H1 (cell line): ENCODE results near the gene TK2. TPM values are rescaled to one million over a fixed set of nuclear protein-coding genes. Genes with fewer than 3 reads are reported as not detected.
A peak's percentile ranks its signal among the peaks of the same experiment; 100 is the strongest.

Experiments used
- CTCF ChIA-PET: fragments of 300-600 bp; sonication (Branson Sonifier 250); formaldehyde crosslinking; loops from one replicate; lab custom pipeline; 2021; ENCODE audit not compliant: partially characterized antibody; lab: Charles Lee
- POLR2A ChIA-PET: fragments of 300-600 bp; sonication (Branson Sonifier 250); formaldehyde crosslinking; loops from one replicate; lab custom pipeline; 2021; ENCODE audit warnings: inconsistent platforms; ENCODE audit not compliant: partially characterized antibody; lab: Charles Lee
- DNase-seq, 2 experiments: peaks; one replicate each; pipeline versions ENCODE4 v3.0.0 to v3.0.0-alpha.2; 2010 to 2022; ENCODE audit warnings: low spot score in 2 of 2, low read depth in 1 of 2, mixed read lengths in 1 of 2
- FAIRE-seq: peaks from 2 replicates; lab custom pipeline; 2011; peaks lifted over from hg19 to GRCh38; lab: Jason Lieb, UNC
- H2AFZ ChIP-seq: 2 replicates; pipeline ENCODE4 v1.8.1; 2012; ENCODE audit warnings: low read length, inconsistent platforms
- H2AK5ac ChIP-seq: 2 replicates; pipeline ENCODE4 v1.6.1; 2013; ENCODE audit warnings: low read depth, low read length
- H2BK120ac ChIP-seq: replicated peaks from 2 replicates; pipeline ENCODE3; 2013; ENCODE audit warnings: low read depth, low read length, inconsistent platforms
- H2BK12ac ChIP-seq: 2 replicates; pipeline ENCODE4 v1.6.1; 2013; ENCODE audit warnings: low read depth, low read length
- H2BK15ac ChIP-seq: 2 replicates; pipeline ENCODE4 v1.6.1; 2013; ENCODE audit warnings: low read length
- H2BK20ac ChIP-seq: 2 replicates; pipeline ENCODE4 v1.6.1; 2013; ENCODE audit warnings: low read length
- H2BK5ac ChIP-seq: 2 replicates; pipeline ENCODE4 v1.6.1; 2013; ENCODE audit warnings: low read depth, low read length
- H3K14ac ChIP-seq: 2 replicates; pipeline ENCODE4 v1.6.1; 2013; ENCODE audit warnings: inconsistent platforms; ENCODE audit not compliant: insufficient read length
- H3K18ac ChIP-seq: 2 replicates; pipeline ENCODE4 v1.6.1; 2013; ENCODE audit warnings: low read length; ENCODE audit errors: extremely low read depth
- H3K23ac ChIP-seq: 2 replicates; pipeline ENCODE4 v1.6.1; 2013; ENCODE audit warnings: inconsistent platforms; ENCODE audit not compliant: insufficient read length
- H3K23me2 ChIP-seq: 2 replicates; pipeline ENCODE4 v1.6.1; 2013; ENCODE audit warnings: low read depth, low read length
- H3K27ac ChIP-seq: 2 replicates; pipeline ENCODE4 v1.6.1; 2011; ENCODE audit warnings: low read depth, low read length, inconsistent platforms
- H3K27me3 ChIP-seq, 4 experiments: replicated peaks in 1 of 4; 1 replicate in 1 of 4; 2 replicates in 3 of 4; pipeline versions ENCODE4 v1.6.1 to v1.8.1; 2011 to 2013; ENCODE audit warnings: low read length in 3 of 4, mild to moderate bottlenecking in 3 of 4, inconsistent platforms in 2 of 4, mixed read lengths in 2 of 4, moderate library complexity in 1 of 4; ENCODE audit not compliant: control insufficient read depth in 3 of 4, insufficient read depth in 3 of 4; ENCODE audit errors: extremely low read depth in 1 of 4
- H3K36me3 ChIP-seq, 4 experiments: 2 replicates each; pipeline versions ENCODE4 v1.6.1 to v1.8.1; 2011 to 2013; ENCODE audit warnings: mild to moderate bottlenecking in 4 of 4, low read length in 3 of 4, moderate library complexity in 2 of 4, control low read depth in 1 of 4, inconsistent platforms in 1 of 4; ENCODE audit not compliant: insufficient read depth in 4 of 4, control insufficient read depth in 2 of 4
- H3K4ac ChIP-seq: replicated peaks from 2 replicates; pipeline ENCODE3; 2013; ENCODE audit warnings: low read length, low read depth, mixed read lengths, inconsistent platforms; ENCODE audit not compliant: insufficient read length
- H3K4me1 ChIP-seq, 4 experiments: replicated peaks in 1 of 4; 1 replicate in 1 of 4; 2 replicates in 3 of 4; pipeline versions ENCODE4 v1.6.1 to v1.8.1; 2011 to 2013; ENCODE audit warnings: low read length in 3 of 4, inconsistent platforms in 2 of 4, mixed read lengths in 1 of 4; ENCODE audit not compliant: insufficient read depth in 4 of 4, control insufficient read depth in 3 of 4
- H3K4me2 ChIP-seq, 2 experiments: 2 replicates each; pipeline versions ENCODE4 v1.6.1 to v1.8.1; 2011 to 2013; ENCODE audit warnings: low read depth in 2 of 2, low read length in 2 of 2, control low read depth in 1 of 2, inconsistent platforms in 1 of 2, mild to moderate bottlenecking in 1 of 2; ENCODE audit not compliant: insufficient read depth in 1 of 2
- H3K4me3 ChIP-seq, 4 experiments: fragments of 200-600, 300-600 bp in 1 of 4; sonication (generic), shearing (Covaris generic), sonication (Bioruptor Twin) in 1 of 4; 2 replicates each; pipeline versions ENCODE4 v1.5.1 to v1.8.1; 2011 to 2016; ENCODE audit warnings: low read length in 4 of 4, low read depth in 3 of 4, control low read depth in 2 of 4, inconsistent platforms in 2 of 4, mild to moderate bottlenecking in 2 of 4, mixed read lengths in 1 of 4, moderate library complexity in 1 of 4; ENCODE audit not compliant: insufficient read depth in 2 of 4; ENCODE audit errors: extremely low read depth in 1 of 4
- H3K56ac ChIP-seq: replicated peaks from 2 replicates; pipeline ENCODE3; 2013; ENCODE audit warnings: low read depth, mild to moderate bottlenecking, mixed read lengths, low read length, inconsistent platforms; ENCODE audit not compliant: insufficient read length
- H3K79me1 ChIP-seq: 2 replicates; pipeline ENCODE4 v1.6.1; 2013; ENCODE audit warnings: low read depth, low read length, control low read depth
- H3K79me2 ChIP-seq, 2 experiments: 2 replicates each; pipeline versions ENCODE4 v1.6.1 to v1.8.1; 2012 to 2013; ENCODE audit warnings: low read length in 2 of 2, mild to moderate bottlenecking in 2 of 2, inconsistent platforms in 1 of 2; ENCODE audit not compliant: insufficient read depth in 2 of 2, control insufficient read depth in 1 of 2
- H3K9ac ChIP-seq, 4 experiments: replicated peaks in 1 of 4; 1 replicate in 1 of 4; 2 replicates in 3 of 4; pipeline versions ENCODE4 v1.6.1 to v1.8.1; 2011 to 2013; ENCODE audit warnings: low read depth in 3 of 4, low read length in 3 of 4, control low read depth in 2 of 4, mild to moderate bottlenecking in 2 of 4, moderate library complexity in 2 of 4, inconsistent platforms in 1 of 4; ENCODE audit errors: extremely low read depth in 1 of 4
- H3K9me3 ChIP-seq, 2 experiments: 2 replicates each; pipeline versions ENCODE4 v1.6.1 to v1.8.1; 2012 to 2013; ENCODE audit warnings: mild to moderate bottlenecking in 2 of 2, moderate library complexity in 2 of 2, control low read depth in 1 of 2, inconsistent platforms in 1 of 2, low read depth in 1 of 2, low read length in 1 of 2, mixed read lengths in 1 of 2; ENCODE audit not compliant: insufficient read depth in 2 of 2
- H4K20me1 ChIP-seq, 2 experiments: replicated peaks in 1 of 2; 2 replicates each; pipeline versions ENCODE3 to v1.8.1; 2011 to 2013; ENCODE audit warnings: inconsistent platforms in 2 of 2, low read length in 2 of 2, mild to moderate bottlenecking in 1 of 2; ENCODE audit not compliant: insufficient read depth in 2 of 2, control insufficient read depth in 1 of 2
- H4K5ac ChIP-seq: 2 replicates; pipeline ENCODE4 v1.6.1; 2013; ENCODE audit warnings: low read length, low read depth, mixed read lengths, inconsistent platforms; ENCODE audit not compliant: insufficient read length
- H4K8ac ChIP-seq: 2 replicates; pipeline ENCODE4 v1.8.0; 2013; ENCODE audit warnings: mild to moderate bottlenecking, moderate library complexity, low read length, inconsistent platforms; ENCODE audit not compliant: insufficient read depth; ENCODE audit errors: extremely low read depth
- H4K91ac ChIP-seq: replicated peaks from 2 replicates; pipeline ENCODE3; 2013; ENCODE audit warnings: low read length, mixed read lengths, inconsistent platforms; ENCODE audit not compliant: insufficient read length
- CBX5 ChIP-seq: fragments of 300-800, 300-1000 bp; sonication (generic); IDR thresholded peaks from 2 replicates; pipeline ENCODE4 v1.7.1; 2016; ENCODE audit warnings: antibody characterized with exemption, low read length, low read depth
- CHD1 ChIP-seq: IDR thresholded peaks from 2 replicates; pipeline ENCODE4 v1.6.1; 2012; ENCODE audit warnings: low read depth, low read length, improper control_type of control experiment
- EP300 ChIP-seq, 2 experiments: IDR thresholded peaks; 1 replicate in 1 of 2; 2 replicates in 1 of 2; pipeline ENCODE4 v1.6.1; 2011 to 2012; ENCODE audit warnings: low read depth in 2 of 2, low read length in 2 of 2, mild to moderate bottlenecking in 2 of 2, borderline replicate concordance in 1 of 2, inconsistent platforms in 1 of 2, moderate library complexity in 1 of 2
- RXRA ChIP-seq: IDR thresholded peaks from 2 replicates; pipeline ENCODE4 v1.6.1; 2011; ENCODE audit warnings: low read depth, mild to moderate bottlenecking, low read length, moderate library complexity; ENCODE audit not compliant: insufficient read depth
- SP4 ChIP-seq: IDR thresholded peaks from 2 replicates; pipeline ENCODE4 v1.6.1; 2012; ENCODE audit warnings: low read length, inconsistent platforms
- TAF1 ChIP-seq: IDR thresholded peaks from 2 replicates; pipeline ENCODE4 v1.6.1; 2011; ENCODE audit warnings: mild to moderate bottlenecking, low read depth, low read length
- whole genome bisulfite sequencing, 2 experiments: shearing (Covaris generic) in 1 of 2; methylation state at CpG; one replicate each; pipeline versions ENCODE4 v1.1.6 to v1.1.7; 2013 to 2015; ENCODE audit warnings: low lambda C conversion rate in 2 of 2, mixed read lengths in 2 of 2, inconsistent platforms in 1 of 2, low coverage in 1 of 2, missing lambda C conversion rate in 1 of 2; ENCODE audit not compliant: insufficient replicate concordance in 2 of 2, insufficient coverage in 1 of 2, insufficient read length in 1 of 2; ENCODE audit errors: extremely low coverage in 1 of 2, missing lambda C conversion rate in 1 of 2; 5-methylcytosine and 5-hydroxymethylcytosine counted together
- polyA plus RNA-seq, 7 experiments: library from polyadenylated mRNA; depleted of rRNA in 3 of 7; stranded (reverse) in 5 of 7; unstranded in 2 of 7; fragments of >200 nt in 5 of 7; fragments of 200-250 nt in 2 of 7; gene quantifications; 1 replicate in 5 of 7; 2 replicates in 1 of 7; 4 replicates in 1 of 7; pipeline versions ENCODE4 v1.2.1 to v1.2.3, GENCODE V29; 2011 to 2013; ENCODE audit warnings: missing spikeins in 2 of 7, mixed read lengths in 2 of 7
- total RNA-seq: library from RNA; stranded (reverse); fragmentation: NEBNext Ultra II Directional; extraction: Animal tissue kit (Norgen Biotek cat#: 25700); gene quantifications from 2 replicates; pipeline ENCODE4 v1.2.1, GENCODE V29; 2021

Gene TK2
- total and polyA plus RNA-seq, 2 of the 8 experiments (the other 6 are each of a cell fraction or from before 2014, with no cell fraction given): 2.7 to 3.6 TPM

DNA sequence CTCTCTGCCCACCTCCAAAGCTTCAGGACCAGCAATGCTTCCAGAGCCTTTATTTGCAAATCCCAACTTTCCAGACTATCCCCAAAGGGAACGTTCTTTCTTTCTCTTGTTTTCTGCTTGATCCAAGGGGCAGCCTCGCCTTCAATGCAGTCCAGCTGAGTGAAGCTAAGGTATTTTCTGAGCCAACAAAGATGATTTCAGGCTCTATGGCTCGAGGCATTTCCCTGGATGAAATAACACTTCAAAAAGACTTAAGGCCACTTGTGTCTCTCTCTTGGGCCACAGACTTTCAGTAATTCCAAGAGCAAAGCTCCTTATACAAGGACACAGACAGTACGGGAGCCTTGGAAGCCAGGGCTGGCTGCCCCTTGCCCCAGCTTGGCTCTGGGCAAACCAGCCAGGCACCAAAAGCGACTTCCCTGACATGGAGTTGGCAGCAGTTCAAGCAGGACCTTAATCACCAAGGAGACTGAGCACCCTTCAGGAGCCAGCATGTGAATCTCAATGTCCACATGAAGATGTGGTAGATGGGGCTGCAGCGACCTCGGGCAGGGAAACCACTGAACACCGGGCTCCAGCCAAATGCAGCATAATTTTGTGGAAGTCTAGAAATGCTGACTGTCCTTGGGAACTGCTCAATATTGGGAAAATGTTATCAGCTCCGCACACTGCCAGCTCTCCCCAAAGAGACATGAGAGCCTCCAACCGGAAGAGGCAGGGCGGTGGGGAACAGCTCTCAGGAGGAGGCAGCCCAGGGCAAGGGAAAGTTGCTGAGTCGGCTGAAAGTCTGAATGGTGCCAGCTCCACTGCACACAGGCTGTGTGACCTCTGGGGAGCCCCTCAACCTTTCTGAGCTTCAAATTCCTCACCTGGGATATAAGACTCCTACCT lies 39.0 kb downstream of the TK2 start:
- H3K79me2 ChIP-seq: no peaks in the 10 kb centered on the region
- H3K4me3 ChIP-seq: no peak overlapping the region
- no peak overlapping the region for H2BK120ac ChIP-seq
- no peak overlapping the region for H3K14ac ChIP-seq
- H3K79me1 ChIP-seq: no peaks in the 10 kb centered on the region
- no peak overlapping the region for H2AFZ ChIP-seq
- H3K4me1 ChIP-seq: peaks cover 8 to 20% (median 13%) of the 10 kb centered on the region in 4 experiments; a peak in 6 of 7 replicates
- no peak overlapping the region for H2BK5ac ChIP-seq
- no peaks in the 10 kb centered on the region for H3K27me3 ChIP-seq
- no peak overlapping the region for H4K91ac ChIP-seq
- POLR2A ChIA-PET: interaction anchor here (1.1 to 2.0 kb wide), 4 partner anchors 9 to 39 kb away, joined by 4 to 8 read pairs (median 4); partner anchors contain the start of gene TK2
- no peak overlapping the region for H4K8ac ChIP-seq
- no peak overlapping the region for H3K27ac ChIP-seq
- H2AK5ac ChIP-seq: peak overlapping the region; percentile 17; the same call in 1 of the 2 replicates
- H3K23me2 ChIP-seq: no peaks in the 10 kb centered on the region
- H2BK15ac ChIP-seq: 0 out of 2 replicates have a peak overlapping the region, but pooled peaks have one; percentile 84
- no peaks in the 10 kb centered on the region for H3K36me3 ChIP-seq
- no peak overlapping the region for H4K5ac ChIP-seq
- peak overlapping the region; percentile 49 to 54; a peak in 3 of 4 replicates for H3K4me2 ChIP-seq
- DNase-seq (no peak), FAIRE-seq (no peak)
- H4K20me1 ChIP-seq: no peaks in the 10 kb centered on the region
- no peaks in the 10 kb centered on the region for H3K9me3 ChIP-seq
- peak overlapping the region; percentile 28 for H2BK20ac ChIP-seq
- no peak overlapping the region for H3K4ac ChIP-seq
- H3K56ac ChIP-seq: no peak overlapping the region
- H3K9ac ChIP-seq: 0 out of 7 replicates have a peak overlapping the region, but pooled peaks of 1 of the 4 experiments have one; percentile 6
- WGBS, 2 experiments: 76% methylated on average over 12 of the region's 12 CpGs; no CpG with 5 or more reads in 1 of the 2 experiments
- H3K23ac ChIP-seq: no peak overlapping the region
- peak overlapping the region; percentile 34; the same call in 1 of the 2 replicates for H3K18ac ChIP-seq
- CTCF ChIA-PET: interaction anchor here (0.8 to 3.3 kb wide), 19 partner anchors 10 to 169 kb away, joined by 3 to 19 read pairs (median 4); no protein-coding TSS in a partner anchor
- H2BK12ac ChIP-seq: peak overlapping the region; percentile 93; the same call in 1 of the 2 replicates
- TF ChIP-seq TAF1 (no peak), SP4 (no peak), CHD1 (no peak), CBX5 (no peak), RXRA (no peak), EP300 (IDR thresholded peaks at IDR 0.05; ENCODE audit: borderline replicate concordance in 1 of 2, low read depth in 2 of 2, low read length in 2 of 2) (no peak)
